WTC11 (cell line): ENCODE measurements around the gene TTC39A.

ENCODE experiments used
- CREB1 ChIP-seq: sonication (generic); formaldehyde crosslinking; IDR thresholded peaks from 2 replicates; pipeline ENCODE4 v1.8.0; 2023; ENCODE audit warnings: mild to moderate bottlenecking, missing genetic modification reagents
- CREM ChIP-seq: sonication (generic); formaldehyde crosslinking; IDR thresholded peaks from 2 replicates; pipeline ENCODE4 v1.8.1; 2022; ENCODE audit warnings: mild to moderate bottlenecking, missing genetic modification reagents, moderate library complexity
- CTCF ChIP-seq: fragments of 200-600 bp; IDR thresholded peaks from 2 replicates; pipeline ENCODE4 v1.8.0; 2022; ENCODE audit warnings: antibody characterized with exemption
- ETV6 ChIP-seq: sonication (generic); formaldehyde crosslinking; IDR thresholded peaks from 2 replicates; pipeline ENCODE4 v1.8.1; 2022; ENCODE audit warnings: mild to moderate bottlenecking, missing genetic modification reagents
- NFYB ChIP-seq: sonication (generic); formaldehyde crosslinking; conservative IDR thresholded peaks from 2 replicates; pipeline ENCODE4 v1.8.0; 2022; ENCODE audit warnings: low read depth, missing genetic modification reagents
- NR3C1 ChIP-seq: sonication (generic); formaldehyde crosslinking; conservative IDR thresholded peaks from 2 replicates; pipeline ENCODE4 v1.8.1; 2023; ENCODE audit warnings: low read depth, mild to moderate bottlenecking, missing genetic modification reagents
- SMAD3 ChIP-seq: sonication (generic); formaldehyde crosslinking; IDR thresholded peaks from 2 replicates; pipeline ENCODE4 v1.8.0; 2022; ENCODE audit warnings: missing genetic modification reagents, mild to moderate bottlenecking, borderline replicate concordance
- SP1 ChIP-seq: sonication (generic); formaldehyde crosslinking; conservative IDR thresholded peaks from 2 replicates; pipeline ENCODE4 v1.8.1; 2022; ENCODE audit warnings: missing genetic modification reagents
- TCF7 ChIP-seq: sonication (generic); formaldehyde crosslinking; IDR thresholded peaks from 2 replicates; pipeline ENCODE4 v1.8.0; 2022; ENCODE audit warnings: mild to moderate bottlenecking, low read depth, missing genetic modification reagents, moderate library complexity
- USF2 ChIP-seq: sonication (generic); formaldehyde crosslinking; IDR thresholded peaks from 2 replicates; pipeline ENCODE4 v1.8.1; 2023; ENCODE audit warnings: mild to moderate bottlenecking, missing genetic modification reagents, moderate library complexity
- ZNF138 ChIP-seq: sonication (generic); formaldehyde crosslinking; conservative IDR thresholded peaks from 2 replicates; pipeline ENCODE4 v1.8.1; 2022; ENCODE audit warnings: mild to moderate bottlenecking, moderate library complexity, missing genetic modification reagents
- ZNF317 ChIP-seq: sonication (generic); formaldehyde crosslinking; IDR thresholded peaks from 2 replicates; pipeline ENCODE4 v1.8.1; 2023; ENCODE audit warnings: low read depth, mild to moderate bottlenecking, moderate library complexity, missing genetic modification reagents, borderline replicate concordance
- ZNF423 ChIP-seq: fragments of 250-450 bp; sonication (Bioruptor Pico); IDR thresholded peaks from 2 replicates; pipeline ENCODE4 v2.1.2; 2022; ENCODE audit warnings: mild to moderate bottlenecking, moderate library complexity

GRCh38 chr1:51348147-51348527, 17.8 kb upstream of the TTC39A start:
- TF ChIP-seq ETV6 (CRISPR knock-in tag) (no peak), USF2 (no peak), TCF7 (CRISPR knock-in tag) (no peak), SMAD3 (CRISPR knock-in tag) (no peak), CTCF (no peak), ZNF138 (no peak), ZNF317 (CRISPR knock-in tag) (no peak), SP1 (no peak), CREM (CRISPR knock-in tag) (no peak), CREB1 (CRISPR knock-in tag) (no peak), NFYB (no peak), NR3C1 (CRISPR knock-in tag) (no peak), ZNF423 (CRISPR knock-in tag) (no peak)
